ENCODE data around the gene KCNQ1.

KCNQ1 gene

GRCh38 chr11:2760196-2760871 lies 315.5 kb downstream of the KCNQ1 start:
- TF ChIP-seq CTCF (IDR thresholded peaks at IDR 0.05; ENCODE audit: insufficient read depth, low read length, poor library complexity, severe bottlenecking), result no peak
- no peak for DNase-seq (ENCODE audit: extremely low read depth, insufficient read length)

GRCh38 chr11:2761131-2762030 lies 316.6 kb downstream of the KCNQ1 start:
- Histone ChIP-seq H3K27me3 (replicated peaks; ENCODE audit: control insufficient read depth, insufficient read depth, low read length) (no peaks in the 10 kb centered on the region), H3K36me3 (ENCODE audit: control insufficient read depth, insufficient read depth, low read length) (no peaks in the 10 kb centered on the region)

More at GRCh38 chr11:2760196-2760871, 315.5 kb downstream of the KCNQ1 start:
- no peaks in the 10 kb centered on the region for H3K36me3 ChIP-seq (ENCODE audit: control insufficient read depth, insufficient read depth, low read length)
- no peaks in the 10 kb centered on the region for H3K27me3 ChIP-seq (replicated peaks; ENCODE audit: control insufficient read depth, insufficient read depth, low read length)
- no peak overlapping the region for H3K4me3 ChIP-seq (replicated peaks; ENCODE audit: low read depth, low read length)

GRCh38 chr11:2762031-2762380 lies 317.2 kb downstream of the KCNQ1 start:
- no peaks in the 10 kb centered on the region for H3K36me3 ChIP-seq (ENCODE audit: control insufficient read depth, insufficient read depth, low read length)
- no peak for TF ChIP-seq CTCF (IDR thresholded peaks at IDR 0.05; ENCODE audit: insufficient read depth, low read length, poor library complexity, severe bottlenecking)

More at GRCh38 chr11:2761131-2762030, 316.6 kb downstream of the KCNQ1 start:
- H3K4me3 ChIP-seq (replicated peaks; ENCODE audit: low read depth, low read length), result no peak overlapping the region
- TF ChIP-seq CTCF (IDR thresholded peaks at IDR 0.05; ENCODE audit: insufficient read depth, low read length, poor library complexity, severe bottlenecking), result no peak
- no peak for DNase-seq (ENCODE audit: extremely low read depth, insufficient read length)

GRCh38 chr11:2762451-2762850 lies 317.6 kb downstream of the KCNQ1 start:
- no peak overlapping the region for H3K4me3 ChIP-seq (replicated peaks; ENCODE audit: low read depth, low read length)
- TF ChIP-seq CTCF (IDR thresholded peaks at IDR 0.05; ENCODE audit: insufficient read depth, low read length, poor library complexity, severe bottlenecking), result no peak
- DNase-seq (ENCODE audit: extremely low read depth, insufficient read length), result no peak
- H3K36me3 ChIP-seq (ENCODE audit: control insufficient read depth, insufficient read depth, low read length), result no peaks in the 10 kb centered on the region
- H3K27me3 ChIP-seq (replicated peaks; ENCODE audit: control insufficient read depth, insufficient read depth, low read length), result no peaks in the 10 kb centered on the region; the same call in 1 of the 2 replicates

More at GRCh38 chr11:2762031-2762380, 317.2 kb downstream of the KCNQ1 start:
- Histone ChIP-seq H3K4me3 (replicated peaks; ENCODE audit: low read depth, low read length) (no peak overlapping the region), H3K27me3 (replicated peaks; ENCODE audit: control insufficient read depth, insufficient read depth, low read length) (no peaks in the 10 kb centered on the region)
- DNase-seq (ENCODE audit: extremely low read depth, insufficient read length), result no peak

- Histone ChIP-seq H3K36me3 (ENCODE audit: control insufficient read depth, insufficient read depth, low read length) (no peaks in the 10 kb centered on the region), H3K27me3 (replicated peaks; ENCODE audit: control insufficient read depth, insufficient read depth, low read length) (no peaks in the 10 kb centered on the region; the same call in 1 of the 2 replicates), H3K4me3 (replicated peaks; ENCODE audit: low read depth, low read length) (no peak overlapping the region)
- TF ChIP-seq CTCF (IDR thresholded peaks at IDR 0.05; ENCODE audit: insufficient read depth, low read length, poor library complexity, severe bottlenecking), result no peak
- no peak for DNase-seq (ENCODE audit: extremely low read depth, insufficient read length)
Observed at GRCh38 chr11:2763984-2764383, 319.2 kb downstream of the KCNQ1 start.

Measured in GM06990 (cell line).